Kidney glomerular epithelial cell (primary cell): Measurements from ENCODE around the gene ATP6V1E1.
"Not testable (repeated sequence)": the region's sequence is repeated elsewhere in the genome, so short reads cannot be mapped to it uniquely, and the experiment has no call there.

Experiments
- DNase-seq: peaks from one replicate; lab custom pipeline; 2025; lab: John Stamatoyannopoulos, UW

Gene ATP6V1E1

GRCh38 chr22:17581056-17581455 lies 47.5 kb downstream of the ATP6V1E1 start:
- no peak for DNase-seq

GRCh38 chr22:17580441-17581031 lies 48.0 kb downstream of the ATP6V1E1 start:
- DNase-seq, result no peak

- no peak for DNase-seq
These were observed 49.0 kb downstream of the ATP6V1E1 start for GRCh38 chr22:17579535-17579981.

GRCh38 chr22:17578136-17578754 lies 50.3 kb downstream of the ATP6V1E1 start:
- DNase-seq, result no peak

GRCh38 chr22:17576470-17576869 lies 52.1 kb downstream of the ATP6V1E1 start:
- peak; percentile 43 for DNase-seq

GRCh38 chr22:17575681-17576080 lies 52.9 kb downstream of the ATP6V1E1 start:
- no peak for DNase-seq

GRCh38 chr22:17575151-17575550 lies 53.4 kb downstream of the ATP6V1E1 start:
- no peak for DNase-seq

- DNase-seq, result no peak
These were observed 57.5 kb downstream of the ATP6V1E1 start for GRCh38 chr22:17570851-17571631.

GRCh38 chr22:17569971-17570511 lies 58.5 kb downstream of the ATP6V1E1 start:
- DNase-seq, result no peak

GRCh38 chr22:17566776-17567175 lies 61.8 kb downstream of the ATP6V1E1 start:
- DNase-seq, result peak; percentile 22

- not testable (repeated sequence) for DNase-seq
These were observed 62.4 kb downstream of the ATP6V1E1 start for GRCh38 chr22:17566016-17566687.

GRCh38 chr22:17563936-17564391 lies 64.6 kb downstream of the ATP6V1E1 start:
- DNase-seq, result no peak

- DNase-seq, result no peak
These were observed 65.4 kb downstream of the ATP6V1E1 start, which contains the start of gene SLC25A18 for GRCh38 chr22:17562906-17563870. Gene SLC25A18 (plus strand): TSS chr22:17563498. CDS start chr22:17579945, 16,447 bp downstream.

- no peak for DNase-seq
These were observed 69.4 kb downstream of the ATP6V1E1 start for GRCh38 chr22:17559188-17559587.

- no peak for DNase-seq
These were observed 73.7 kb downstream of the ATP6V1E1 start for GRCh38 chr22:17554814-17555213.

- no peak for DNase-seq
These were observed 75.8 kb downstream of the ATP6V1E1 start for GRCh38 chr22:17552737-17553136.

GRCh38 chr22:17549655-17550054 lies 78.9 kb downstream of the ATP6V1E1 start:
- DNase-seq, result no peak

- no peak for DNase-seq
These were observed 79.4 kb downstream of the ATP6V1E1 start for GRCh38 chr22:17549183-17549582.

GRCh38 chr22:17548756-17549035 lies 79.9 kb downstream of the ATP6V1E1 start:
- no peak for DNase-seq

GRCh38 chr22:17548010-17548755 lies 80.4 kb downstream of the ATP6V1E1 start:
- DNase-seq, result no peak
